Esophagus muscularis mucosa (tissue), 4 donors: ENCODE data around the gene KAZN. TPM values are rescaled to one million over a fixed set of nuclear protein-coding genes. Genes with fewer than 3 reads are reported as not detected.

ENCODE experiments used
- DNase-seq: peaks from one replicate; pipeline ENCODE4 v3.0.0-alpha.2; 2017; ENCODE audit errors: extremely low spot score
- H3K27ac ChIP-seq, 4 donors: fragments of 200-600 bp; sonication (generic); replicated peaks in 1 of 4; 1 replicate in 3 of 4; 2 replicates in 1 of 4; pipeline ENCODE4 v1.5.1; 2016 to 2019; ENCODE audit warnings: mild to moderate bottlenecking in 1 of 4
- H3K27me3 ChIP-seq, 4 donors: fragments of 200-600 bp; sonication (generic); one replicate each; pipeline versions ENCODE4 v1.5.1 to v1.6.0; 2016 to 2019
- H3K36me3 ChIP-seq, 4 donors: fragments of 200-600 bp; sonication (generic); one replicate each; pipeline ENCODE4 v1.5.1; 2016 to 2019
- H3K4me1 ChIP-seq, 4 donors: fragments of 200-600 bp; sonication (generic); one replicate each; pipeline ENCODE4 v1.5.1; 2016 to 2019
- H3K4me3 ChIP-seq, 4 donors: fragments of 200-600 bp; sonication (generic); 1 replicate in 2 of 4; 2 replicates in 2 of 4; pipeline ENCODE4 v1.5.1; 2016 to 2019; ENCODE audit warnings: mild to moderate bottlenecking in 4 of 4, moderate library complexity in 1 of 4
- H3K9me3 ChIP-seq, 4 donors: fragments of 200-600 bp; sonication (generic); 1 replicate in 3 of 4; 2 replicates in 1 of 4; pipeline ENCODE4 v1.5.1; 2016 to 2019
- CTCF ChIP-seq, 3 experiments: fragments of 200-600 bp in 2 of 3; fragments of 450-650 bp in 1 of 3; sonication (generic) in 2 of 3; IDR thresholded peaks; one replicate each; pipeline ENCODE4 v1.5.1; 2017 to 2019; ENCODE audit warnings: antibody characterized with exemption in 3 of 3, mild to moderate bottlenecking in 2 of 3, moderate library complexity in 1 of 3
- EP300 ChIP-seq: sonication (generic); formaldehyde crosslinking; IDR thresholded peaks from one replicate; pipeline ENCODE4 v1.6.1; 2017; ENCODE audit warnings: antibody characterized with exemption
- POLR2A ChIP-seq: fragments of 450-650 bp; IDR thresholded peaks from one replicate; pipeline ENCODE4 v1.6.1; 2017; ENCODE audit warnings: antibody characterized with exemption, moderate library complexity, mild to moderate bottlenecking, low read depth
- POLR2AphosphoS5 ChIP-seq, 2 donors: sonication (generic); formaldehyde crosslinking; IDR thresholded peaks; one replicate each; pipeline ENCODE4 v1.6.1; 2017; ENCODE audit warnings: antibody characterized with exemption in 2 of 2
- WGBS: methylation state at CpG from one replicate; pipeline ENCODE4 v1.1.5; 2018; 5-methylcytosine and 5-hydroxymethylcytosine counted together
- intact Hi-C: fragments of 100-400 bp; cut with DNase I; formaldehyde crosslinking; loops from one replicate; pipeline ENCODE4 v1.15.1; 2023
- total RNA-seq, 4 donors: library from RNA; depleted of rRNA; stranded (reverse); fragments of >200 nt; gene quantifications; one replicate each; pipeline versions ENCODE4 v1.1.0 to v1.2.1, GENCODE V29; 2016

The KAZN gene
- total RNA-seq, 4 donors from 2014 or later, result 9.9 to 14.1 (median 11.9) TPM

DNA sequence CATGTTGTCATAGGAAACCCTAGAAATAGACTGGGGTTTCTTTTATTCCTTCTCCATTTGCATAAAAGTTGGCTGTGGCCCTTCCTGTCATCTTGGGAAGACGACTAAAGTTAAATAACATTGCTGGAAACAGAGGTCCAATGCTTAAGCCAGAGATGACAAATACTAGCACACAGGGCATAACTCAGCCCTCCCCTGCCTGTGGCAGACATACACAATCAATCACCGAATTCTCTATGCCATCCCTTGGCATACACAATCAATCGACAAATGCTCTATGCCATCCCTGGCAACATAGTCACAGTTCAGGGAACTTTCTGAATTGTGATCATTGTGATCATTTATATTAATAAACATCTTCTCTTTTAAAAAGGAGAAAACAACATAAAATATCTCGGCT is 229.4 kb downstream of the KAZN start:
- H3K27ac ChIP-seq, result no peak overlapping the region
- H3K27me3 ChIP-seq, result no peaks in the 10 kb centered on the region
- peaks cover 0 to 4% (median 0%) of the 10 kb centered on the region in 4 donors for H3K4me1 ChIP-seq
- H3K4me3 ChIP-seq, result no peak overlapping the region
- no peaks in the 10 kb centered on the region for H3K36me3 ChIP-seq
- H3K9me3 ChIP-seq, result no peaks in the 10 kb centered on the region
- intact Hi-C loops, result no loop called here
- TF ChIP-seq POLR2A, result no peak
- no peak for TF ChIP-seq CTCF (IDR thresholded peaks at IDR 0.05)
- WGBS, result 90% methylated on average over 4 of the region's 4 CpGs
- no peak for DNase-seq

DNA sequence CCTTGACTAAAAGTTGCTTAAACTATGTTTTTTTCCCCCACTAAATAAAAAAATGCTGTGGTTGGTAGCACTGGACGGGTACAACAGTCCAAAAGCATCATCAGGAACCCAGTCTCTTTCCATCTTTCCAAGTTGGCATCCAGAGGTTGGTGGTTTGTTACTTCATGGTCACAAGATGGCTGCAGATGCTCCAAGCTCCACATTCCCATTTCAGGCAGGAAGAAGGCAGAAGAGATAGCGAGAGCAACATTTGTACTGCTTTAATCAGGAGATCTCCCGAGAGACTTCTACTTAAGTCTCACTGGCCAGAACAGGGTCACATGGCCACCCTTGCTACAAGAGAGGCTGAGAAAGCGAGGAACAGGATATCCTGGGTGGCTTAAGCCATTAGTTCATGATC is 230.2 kb downstream of the KAZN start:
- 91% methylated on average over 4 of the region's 4 CpGs for WGBS
- no peaks in the 10 kb centered on the region for H3K9me3 ChIP-seq
- no peak for TF ChIP-seq POLR2A
- TF ChIP-seq CTCF (IDR thresholded peaks at IDR 0.05), result no peak
- TF ChIP-seq EP300, result no peak
- no peak for TF ChIP-seq POLR2AphosphoS5 (IDR thresholded peaks at IDR 0.05)
- no peak overlapping the region for H3K4me3 ChIP-seq
- H3K36me3 ChIP-seq, result no peaks in the 10 kb centered on the region
- intact Hi-C loops, result no loop called here
- H3K27ac ChIP-seq, result no peak overlapping the region
- no peaks in the 10 kb centered on the region for H3K27me3 ChIP-seq
- DNase-seq, result no peak
- H3K4me1 ChIP-seq, result peaks cover 0 to 4% (median 0%) of the 10 kb centered on the region in 4 donors

- no peak overlapping the region for H3K27ac ChIP-seq
- H3K27me3 ChIP-seq, result no peaks in the 10 kb centered on the region
- TF ChIP-seq POLR2AphosphoS5 (IDR thresholded peaks at IDR 0.05) (no peak), POLR2A (no peak), CTCF (IDR thresholded peaks at IDR 0.05) (no peak), EP300 (no peak)
- DNase-seq, result no peak
- H3K4me3 ChIP-seq, result no peak overlapping the region
- intact Hi-C loops, result no loop called here
- 77% methylated on average over 5 of the region's 5 CpGs for WGBS
- no peaks in the 10 kb centered on the region for H3K9me3 ChIP-seq
- no peaks in the 10 kb centered on the region for H3K36me3 ChIP-seq
- H3K4me1 ChIP-seq, result no peaks in the 10 kb centered on the region
Observed at GRCh38 chr1:14835725-14836124, 237.2 kb downstream of the KAZN start.

DNA sequence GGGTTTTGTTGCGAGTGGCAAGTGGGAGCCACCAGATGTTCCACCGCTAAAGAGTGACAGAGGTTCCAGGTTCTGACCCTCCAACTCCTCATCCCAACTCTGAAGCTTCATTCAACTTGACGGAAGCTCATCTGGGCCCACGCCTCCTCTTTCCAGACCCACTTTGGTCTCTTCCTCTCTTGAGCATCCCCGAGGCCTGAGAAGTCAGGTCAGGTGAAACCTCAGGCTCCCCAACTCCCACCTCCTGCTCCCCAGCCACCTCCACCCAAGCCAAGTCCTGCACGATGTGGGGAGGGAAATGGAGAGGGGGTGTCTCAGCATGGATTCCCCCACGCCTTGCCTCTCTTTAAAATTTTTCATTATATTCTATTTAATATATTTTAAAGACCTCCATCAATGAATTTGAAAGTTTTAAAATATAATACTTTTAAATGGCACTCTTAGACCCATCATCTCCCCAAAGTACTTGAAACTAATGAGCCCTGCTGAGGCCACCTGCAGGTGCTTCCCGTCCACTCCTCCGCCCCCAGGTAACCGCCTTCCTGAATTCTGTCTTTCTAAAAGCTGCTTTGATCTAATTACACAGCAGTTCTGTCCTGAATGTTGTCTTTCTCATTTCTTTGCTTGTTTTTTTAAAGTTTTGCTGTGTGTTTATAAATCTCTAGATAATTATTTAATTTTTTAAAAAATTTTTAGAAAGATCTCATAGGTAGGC is 238.1 kb downstream of the KAZN start:
- no peak for DNase-seq
- intact Hi-C loops, result no loop called here
- Histone ChIP-seq H3K4me3 (no peak overlapping the region), H3K27ac (no peak overlapping the region), H3K27me3 (no peaks in the 10 kb centered on the region), H3K4me1 (no peaks in the 10 kb centered on the region), H3K36me3 (no peaks in the 10 kb centered on the region), H3K9me3 (peaks cover 0 to 8% (median 3%) of the 10 kb centered on the region in 4 donors)
- WGBS, result 91% methylated on average over 10 of the region's 10 CpGs
- TF ChIP-seq EP300, result no peak
- TF ChIP-seq POLR2A, result no peak
- TF ChIP-seq CTCF (IDR thresholded peaks at IDR 0.05), result no peak
- TF ChIP-seq POLR2AphosphoS5 (IDR thresholded peaks at IDR 0.05), result no peak

GRCh38 chr1:14840374-14840773 is 241.9 kb downstream of the KAZN start:
- 95% methylated on average over 7 of the region's 7 CpGs for WGBS
- H3K27me3 ChIP-seq, result no peaks in the 10 kb centered on the region
- H3K4me3 ChIP-seq, result no peak overlapping the region
- peaks cover 0 to 11% (median 6%) of the 10 kb centered on the region in 4 donors for H3K4me1 ChIP-seq
- TF ChIP-seq CTCF (IDR thresholded peaks at IDR 0.05) (no peak), EP300 (no peak), POLR2A (no peak), POLR2AphosphoS5 (IDR thresholded peaks at IDR 0.05) (no peak)
- no peak overlapping the region for H3K27ac ChIP-seq
- no peak for DNase-seq
- no peaks in the 10 kb centered on the region for H3K36me3 ChIP-seq
- peaks cover 0 to 24% (median 15%) of the 10 kb centered on the region in 4 donors for H3K9me3 ChIP-seq
- intact Hi-C loops, result no loop called here
